PC-3 (cell line): ENCODE measurements around the gene NMUR1.

Experiments used
- EZH2 ChIP-seq: fragments of 300-600 bp; sonication (generic); IDR thresholded peaks from one replicate; pipeline ENCODE4 v1.6.1; 2017; ENCODE audit warnings: antibody characterized with exemption, mild to moderate bottlenecking, low read length; ENCODE audit not compliant: unreplicated experiment
- EZH2phosphoT487 ChIP-seq: fragments of 300-600 bp; sonication (generic); IDR thresholded peaks from 2 replicates; pipeline ENCODE4 v1.6.1; 2018; ENCODE audit warnings: mild to moderate bottlenecking, antibody characterized with exemption, low read length, borderline replicate concordance
- TF ChIP-seq, protein P1 (sequence below): fragments of 300-600 bp; sonication (generic); conservative IDR thresholded peaks from 2 replicates; pipeline ENCODE4 v1.5.1; 2017; ENCODE audit warnings: antibody characterized with exemption, low read depth, mild to moderate bottlenecking, low read length

GRCh38 chr2:231548752-231549151 is 18.5 kb upstream of the NMUR1 start:
- TF ChIP-seq EZH2 (no peak), EZH2phosphoT487 (no peak)
- TF ChIP-seq, protein P1, sequence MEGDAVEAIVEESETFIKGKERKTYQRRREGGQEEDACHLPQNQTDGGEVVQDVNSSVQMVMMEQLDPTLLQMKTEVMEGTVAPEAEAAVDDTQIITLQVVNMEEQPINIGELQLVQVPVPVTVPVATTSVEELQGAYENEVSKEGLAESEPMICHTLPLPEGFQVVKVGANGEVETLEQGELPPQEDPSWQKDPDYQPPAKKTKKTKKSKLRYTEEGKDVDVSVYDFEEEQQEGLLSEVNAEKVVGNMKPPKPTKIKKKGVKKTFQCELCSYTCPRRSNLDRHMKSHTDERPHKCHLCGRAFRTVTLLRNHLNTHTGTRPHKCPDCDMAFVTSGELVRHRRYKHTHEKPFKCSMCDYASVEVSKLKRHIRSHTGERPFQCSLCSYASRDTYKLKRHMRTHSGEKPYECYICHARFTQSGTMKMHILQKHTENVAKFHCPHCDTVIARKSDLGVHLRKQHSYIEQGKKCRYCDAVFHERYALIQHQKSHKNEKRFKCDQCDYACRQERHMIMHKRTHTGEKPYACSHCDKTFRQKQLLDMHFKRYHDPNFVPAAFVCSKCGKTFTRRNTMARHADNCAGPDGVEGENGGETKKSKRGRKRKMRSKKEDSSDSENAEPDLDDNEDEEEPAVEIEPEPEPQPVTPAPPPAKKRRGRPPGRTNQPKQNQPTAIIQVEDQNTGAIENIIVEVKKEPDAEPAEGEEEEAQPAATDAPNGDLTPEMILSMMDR = no peak
